NB4 (cell line): ENCODE results near the gene CNN2.

Experiments
- CTCF ChIP-seq: IDR thresholded peaks from one replicate; pipeline ENCODE4 v1.5.1; 2012; ENCODE audit warnings: low read depth, low read length
- POLR2A ChIP-seq: IDR thresholded peaks from 2 replicates; pipeline ENCODE4 v1.6.1; 2011; ENCODE audit warnings: mild to moderate bottlenecking; ENCODE audit not compliant: insufficient read length; ENCODE audit errors: extremely low read depth

- TF ChIP-seq CTCF (no peak), POLR2A (peak; percentile 24)
These were observed 42.0 kb upstream of the CNN2 start, which contains the start of gene WDR18 for GRCh38 chr19:984165-984967.
